Measurements from ENCODE around the gene PEX19.

Gene PEX19

GRCh38 chr1:160247053-160247452 is 37.9 kb downstream of the PEX19 start:
- no peak overlapping the region for H3K27ac Mint-ChIP-seq
- no peak for TF ChIP-seq CTCF (IDR thresholded peaks at IDR 0.05)

GRCh38 chr1:160245434-160245833 is 39.5 kb downstream of the PEX19 start:
- no peak for DNase-seq
- H3K27me3 Mint-ChIP-seq (ENCODE audit: low read depth, poor library complexity), result no peaks in the 10 kb centered on the region
- H3K9me3 Mint-ChIP-seq, result no peaks in the 10 kb centered on the region
- no peak overlapping the region for H3K4me3 Mint-ChIP-seq
- H3K36me3 Mint-ChIP-seq (ENCODE audit: low read depth), result peaks cover 38% of the 10 kb centered on the region
- H3K27ac Mint-ChIP-seq, result peak overlapping the region; percentile 63
- peaks cover 18% of the 10 kb centered on the region for H3K4me1 Mint-ChIP-seq
- no peak for TF ChIP-seq CTCF (IDR thresholded peaks at IDR 0.05)

More at GRCh38 chr1:160247053-160247452, 37.9 kb downstream of the PEX19 start:
- H3K4me1 Mint-ChIP-seq, result peaks cover 33% of the 10 kb centered on the region
- H3K36me3 Mint-ChIP-seq (ENCODE audit: low read depth), result peaks cover 43% of the 10 kb centered on the region
- no peak for DNase-seq
- no peaks in the 10 kb centered on the region for H3K9me3 Mint-ChIP-seq
- H3K4me3 Mint-ChIP-seq, result no peak overlapping the region
- no peaks in the 10 kb centered on the region for H3K27me3 Mint-ChIP-seq (ENCODE audit: low read depth, poor library complexity)

DNA sequence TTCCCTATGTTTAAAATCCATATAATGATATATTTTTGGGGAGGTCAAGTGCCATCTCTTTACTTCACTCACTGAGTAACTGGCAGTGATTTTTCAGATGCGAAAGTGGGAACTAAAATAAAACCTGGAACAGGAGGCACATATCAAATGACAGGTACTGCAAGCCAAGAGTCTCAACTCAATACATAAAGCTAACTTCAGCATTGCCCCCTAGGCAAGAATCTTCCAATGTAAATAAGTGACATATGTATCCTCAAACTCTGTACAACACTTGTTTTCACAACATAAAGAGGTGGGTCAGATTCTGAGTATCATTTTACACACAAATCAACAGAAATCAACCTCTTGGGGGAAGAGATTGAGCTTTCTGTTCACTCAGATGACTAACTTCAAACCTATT is 40.7 kb downstream of the PEX19 start:
- Mint-ChIP-seq H3K9me3 (no peaks in the 10 kb centered on the region), H3K4me1 (peaks cover 18% of the 10 kb centered on the region), H3K4me3 (no peak overlapping the region), H3K27me3 (ENCODE audit: low read depth, poor library complexity) (no peaks in the 10 kb centered on the region), H3K36me3 (ENCODE audit: low read depth) (peaks cover 44% of the 10 kb centered on the region), H3K27ac (no peak overlapping the region)
- no peak for DNase-seq
- no peak for TF ChIP-seq CTCF (IDR thresholded peaks at IDR 0.05)

GRCh38 chr1:160243767-160244166 is 41.2 kb downstream of the PEX19 start:
- H3K27ac Mint-ChIP-seq, result peak overlapping the region; percentile 79

DNA sequence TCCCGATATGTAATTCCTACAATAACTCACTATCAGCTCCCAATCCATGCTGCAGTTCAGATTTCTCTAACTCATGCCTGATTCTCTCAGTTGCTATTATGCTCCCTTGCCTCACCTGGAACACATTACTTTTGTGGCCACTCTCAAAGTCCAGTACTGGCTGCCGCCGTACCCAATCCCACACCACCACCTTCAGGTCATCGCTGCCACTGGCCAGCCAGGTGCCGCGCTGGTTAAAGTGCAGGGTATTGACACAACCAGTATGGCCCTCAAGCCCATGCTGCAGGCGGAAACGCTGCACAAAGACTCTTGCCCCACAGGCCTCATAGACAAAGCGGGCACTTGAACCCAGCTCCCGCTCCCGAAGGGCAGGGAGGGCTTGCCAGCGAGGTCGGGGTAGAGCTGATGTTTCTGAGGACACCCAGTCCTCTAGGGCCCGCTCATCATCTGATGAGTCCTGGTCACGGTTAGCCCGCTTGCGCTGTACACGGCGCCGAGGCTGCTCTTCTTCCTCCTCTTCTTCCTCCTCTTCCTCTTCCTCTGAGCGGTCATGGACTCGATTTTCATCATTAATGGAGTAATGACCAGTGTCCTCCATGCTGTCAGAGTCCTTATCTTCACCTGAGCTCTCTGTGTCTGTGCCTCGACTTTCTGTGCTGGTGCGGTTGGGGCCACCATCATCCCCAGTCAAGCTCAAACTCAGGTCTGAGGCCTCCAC is 45.2 kb downstream of the PEX19 start:
- Mint-ChIP-seq H3K9me3 (no peaks in the 10 kb centered on the region), H3K4me3 (no peak overlapping the region), H3K27me3 (ENCODE audit: low read depth, poor library complexity) (no peaks in the 10 kb centered on the region), H3K27ac (peak overlapping the region; percentile 62), H3K36me3 (ENCODE audit: low read depth) (peaks cover 69% of the 10 kb centered on the region), H3K4me1 (peaks cover 2% of the 10 kb centered on the region)
- no peak for TF ChIP-seq CTCF (IDR thresholded peaks at IDR 0.05)
- DNase-seq, result no peak

More at GRCh38 chr1:160243767-160244166, 41.2 kb downstream of the PEX19 start:
- no peak for TF ChIP-seq CTCF (IDR thresholded peaks at IDR 0.05)
- no peak overlapping the region for H3K4me3 Mint-ChIP-seq
- H3K4me1 Mint-ChIP-seq, result peaks cover 18% of the 10 kb centered on the region
- H3K36me3 Mint-ChIP-seq (ENCODE audit: low read depth), result peaks cover 49% of the 10 kb centered on the region
- DNase-seq, result no peak
- no peaks in the 10 kb centered on the region for H3K9me3 Mint-ChIP-seq
- no peaks in the 10 kb centered on the region for H3K27me3 Mint-ChIP-seq (ENCODE audit: low read depth, poor library complexity)

- H3K27ac Mint-ChIP-seq, result no peak overlapping the region
- H3K4me1 Mint-ChIP-seq, result no peaks in the 10 kb centered on the region
- DNase-seq, result no peak
- H3K9me3 Mint-ChIP-seq, result no peaks in the 10 kb centered on the region
- H3K4me3 Mint-ChIP-seq, result no peak overlapping the region
- H3K27me3 Mint-ChIP-seq (ENCODE audit: low read depth, poor library complexity), result no peaks in the 10 kb centered on the region
- no peak for TF ChIP-seq CTCF (IDR thresholded peaks at IDR 0.05)
- peaks cover 68% of the 10 kb centered on the region for H3K36me3 Mint-ChIP-seq (ENCODE audit: low read depth)
These were observed 46.5 kb downstream of the PEX19 start for GRCh38 chr1:160238408-160238807.

All from nephron progenitor cell (in vitro differentiated cells).